Measurements from ENCODE around the gene PFDN6.
"Not testable (repeated sequence)": the region's sequence is repeated elsewhere in the genome, so short reads cannot be mapped to it uniquely, and the experiment has no call there.

The PFDN6 gene

GRCh38 chr6:33249732-33250630 lies 39.4 kb upstream of the PFDN6 start:
- TF ChIP-seq CTCF (IDR thresholded peaks at IDR 0.05; ENCODE audit: insufficient read depth, low read depth, low read length, missing control alignments) = no peak
- peak; percentile 94 for DNase-seq (ENCODE audit: low read depth)
- peak overlapping the region; percentile 77 for H3K4me3 ChIP-seq (ENCODE audit: low read length)

- no peak overlapping the region for H3K4me3 ChIP-seq (ENCODE audit: low read length)
- TF ChIP-seq CTCF (IDR thresholded peaks at IDR 0.05; ENCODE audit: insufficient read depth, low read depth, low read length, missing control alignments) = no peak
Observed at GRCh38 chr6:33250731-33251130, 38.7 kb upstream of the PFDN6 start.

GRCh38 chr6:33251395-33252012 lies 37.9 kb upstream of the PFDN6 start:
- no peak for DNase-seq (ENCODE audit: low read depth)
- TF ChIP-seq CTCF (IDR thresholded peaks at IDR 0.05; ENCODE audit: insufficient read depth, low read depth, low read length, missing control alignments) = no peak

More at GRCh38 chr6:33250731-33251130, 38.7 kb upstream of the PFDN6 start:
- DNase-seq (ENCODE audit: low read depth) = no peak

GRCh38 chr6:33252759-33253158 lies 36.6 kb upstream of the PFDN6 start:
- no peak for TF ChIP-seq CTCF (IDR thresholded peaks at IDR 0.05; ENCODE audit: insufficient read depth, low read depth, low read length, missing control alignments)
- H3K4me3 ChIP-seq (ENCODE audit: low read length) = no peak overlapping the region
- no peak for DNase-seq (ENCODE audit: low read depth)

More at GRCh38 chr6:33251395-33252012, 37.9 kb upstream of the PFDN6 start:
- no peak overlapping the region for H3K4me3 ChIP-seq (ENCODE audit: low read length)

GRCh38 chr6:33254591-33254990 lies 34.8 kb upstream of the PFDN6 start:
- no peak overlapping the region for H3K4me3 ChIP-seq (ENCODE audit: low read length)
- no peak for TF ChIP-seq CTCF (IDR thresholded peaks at IDR 0.05; ENCODE audit: insufficient read depth, low read depth, low read length, missing control alignments)
- peak; percentile 46 for DNase-seq (ENCODE audit: low read depth)

GRCh38 chr6:33259032-33259431 lies 30.4 kb upstream of the PFDN6 start:
- no peak for TF ChIP-seq CTCF (IDR thresholded peaks at IDR 0.05; ENCODE audit: insufficient read depth, low read depth, low read length, missing control alignments)
- H3K4me3 ChIP-seq (ENCODE audit: low read length) = no peak overlapping the region
- peak; percentile 81 for DNase-seq (ENCODE audit: low read depth)

- DNase-seq (ENCODE audit: low read depth) = not testable (repeated sequence)
Observed at GRCh38 chr6:33262490-33262889, 26.9 kb upstream of the PFDN6 start.

More at GRCh38 chr6:33262490-33262889, 26.9 kb upstream of the PFDN6 start:
- not testable (repeated sequence) for H3K4me3 ChIP-seq (ENCODE audit: low read length)
